ENCODE measurements around the gene OSBPL6.

- no peak for TF ChIP-seq CTCF (IDR thresholded peaks at IDR 0.05)
- no peak for TF ChIP-seq EZH2 (IDR thresholded peaks at IDR 0.05)
- no peak for TF ChIP-seq EZH2phosphoT487 (IDR thresholded peaks at IDR 0.05)
Measured at GRCh38 chr2:178322068-178322467, 127.8 kb downstream of the OSBPL6 start.

All from neural progenitor cell (in vitro differentiated cells).